ENCODE measurements around the gene CDCA5.

CDCA5 gene

DNA sequence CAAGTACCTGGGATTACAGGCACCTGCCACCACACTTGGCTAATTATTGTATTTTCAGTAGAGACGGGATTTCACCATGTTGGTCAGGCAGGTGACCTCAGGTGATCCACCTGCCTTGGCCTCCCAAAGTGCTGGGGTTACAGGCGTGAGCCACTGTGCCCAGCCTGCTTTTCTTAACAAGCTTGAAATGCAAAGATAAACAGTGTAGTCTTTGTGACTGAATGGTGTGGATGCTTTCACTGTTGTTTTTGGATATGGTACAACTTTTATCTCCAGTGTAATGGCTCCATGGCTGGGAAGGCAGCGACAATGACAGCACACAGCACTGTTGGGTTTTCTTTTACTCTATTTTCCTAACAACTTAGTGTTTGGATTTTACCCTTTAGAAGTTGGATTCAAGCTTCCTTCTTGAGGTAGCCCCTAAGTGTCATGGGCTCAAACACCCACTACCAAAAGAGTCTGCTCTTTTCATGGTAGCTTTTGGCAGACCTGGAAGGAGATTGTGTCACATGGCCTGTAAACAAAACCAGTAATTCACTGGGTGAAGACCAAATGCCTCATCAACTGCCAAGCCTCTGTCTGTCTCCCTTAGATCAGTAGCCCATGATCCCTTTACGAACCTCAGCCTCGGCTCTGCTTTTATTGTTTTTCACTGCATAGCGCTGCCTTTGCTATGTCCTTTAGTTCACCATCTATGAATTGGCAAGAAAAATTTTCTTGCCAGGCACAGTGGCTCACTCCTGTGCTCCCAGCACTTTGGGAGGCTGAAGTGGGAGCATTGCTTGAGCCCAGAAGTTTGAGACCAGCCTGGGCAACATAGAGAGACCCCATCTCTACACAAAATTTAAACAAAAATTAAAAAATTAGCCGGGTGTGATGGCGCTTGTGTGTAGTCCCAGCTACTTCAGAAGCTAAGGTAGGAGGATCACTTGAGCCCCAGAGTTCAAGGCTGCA, 18.6 kb upstream of the CDCA5 start:
- TF ChIP-seq, protein P1, sequence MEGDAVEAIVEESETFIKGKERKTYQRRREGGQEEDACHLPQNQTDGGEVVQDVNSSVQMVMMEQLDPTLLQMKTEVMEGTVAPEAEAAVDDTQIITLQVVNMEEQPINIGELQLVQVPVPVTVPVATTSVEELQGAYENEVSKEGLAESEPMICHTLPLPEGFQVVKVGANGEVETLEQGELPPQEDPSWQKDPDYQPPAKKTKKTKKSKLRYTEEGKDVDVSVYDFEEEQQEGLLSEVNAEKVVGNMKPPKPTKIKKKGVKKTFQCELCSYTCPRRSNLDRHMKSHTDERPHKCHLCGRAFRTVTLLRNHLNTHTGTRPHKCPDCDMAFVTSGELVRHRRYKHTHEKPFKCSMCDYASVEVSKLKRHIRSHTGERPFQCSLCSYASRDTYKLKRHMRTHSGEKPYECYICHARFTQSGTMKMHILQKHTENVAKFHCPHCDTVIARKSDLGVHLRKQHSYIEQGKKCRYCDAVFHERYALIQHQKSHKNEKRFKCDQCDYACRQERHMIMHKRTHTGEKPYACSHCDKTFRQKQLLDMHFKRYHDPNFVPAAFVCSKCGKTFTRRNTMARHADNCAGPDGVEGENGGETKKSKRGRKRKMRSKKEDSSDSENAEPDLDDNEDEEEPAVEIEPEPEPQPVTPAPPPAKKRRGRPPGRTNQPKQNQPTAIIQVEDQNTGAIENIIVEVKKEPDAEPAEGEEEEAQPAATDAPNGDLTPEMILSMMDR (conservative IDR thresholded peaks at IDR 0.05; ENCODE audit: control insufficient read depth, insufficient read depth, low read depth, low read length) = no peak
- no peak for DNase-seq (ENCODE audit: low read depth)
- H3K4me3 ChIP-seq (ENCODE audit: control insufficient read depth, low read depth, low read length) = no peak overlapping the region

DNA sequence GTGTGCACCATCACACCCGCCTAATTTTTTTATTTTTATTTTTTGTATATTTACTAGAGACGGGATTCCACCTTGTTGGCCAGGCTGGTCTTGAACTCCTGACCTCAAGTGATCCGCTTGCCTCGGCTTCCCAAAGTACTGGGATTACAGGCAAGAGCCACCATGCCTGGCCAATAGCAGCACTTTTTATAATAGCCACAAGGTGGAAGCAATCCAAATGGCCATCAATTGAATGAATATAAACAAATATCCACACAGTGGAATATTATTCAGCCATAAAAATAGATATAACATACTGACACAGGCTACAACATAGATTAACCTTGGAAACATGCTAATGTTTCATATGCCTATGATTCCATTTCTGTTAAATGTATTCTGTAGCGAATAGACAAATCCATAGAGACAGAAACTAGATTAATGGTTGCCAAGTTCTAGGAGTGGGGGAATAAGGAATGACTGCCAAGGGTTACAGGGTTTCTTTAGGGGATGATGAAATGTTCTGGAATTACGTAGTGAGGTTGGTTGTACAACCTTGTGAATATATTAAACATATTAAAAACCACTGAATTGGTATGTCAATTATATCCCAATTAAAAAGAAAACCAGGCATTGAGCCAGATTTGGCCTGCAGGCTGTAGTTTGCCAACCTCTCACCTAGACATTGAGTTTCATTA, 17.0 kb upstream of the CDCA5 start:
- TF ChIP-seq, protein P1 (conservative IDR thresholded peaks at IDR 0.05; ENCODE audit: control insufficient read depth, insufficient read depth, low read depth, low read length) = peak; percentile 6
- no peak overlapping the region for H3K4me3 ChIP-seq (ENCODE audit: control insufficient read depth, low read depth, low read length)
- DNase-seq (ENCODE audit: low read depth) = peak; percentile 30

DNA sequence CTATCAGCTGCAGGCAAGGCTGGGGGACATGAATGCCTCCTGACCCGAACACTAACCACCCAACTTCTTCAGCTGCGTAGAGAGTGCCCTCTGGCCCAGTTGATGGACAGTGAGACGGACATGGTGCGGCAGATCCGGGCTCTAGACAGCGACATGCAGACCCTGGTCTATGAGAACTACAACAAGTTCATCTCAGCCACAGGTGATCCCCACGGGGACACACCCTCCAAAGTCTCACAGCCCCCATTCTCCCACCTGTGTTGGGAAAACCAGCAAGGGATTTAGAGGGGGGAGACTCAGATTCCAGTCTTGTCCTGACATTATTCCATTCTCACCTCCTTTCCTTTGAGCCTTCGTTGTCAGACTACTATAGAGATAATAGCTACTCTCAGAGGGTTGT, 13.1 kb upstream of the CDCA5 start:
- no peak for DNase-seq (ENCODE audit: low read depth)
- TF ChIP-seq, protein P1 (conservative IDR thresholded peaks at IDR 0.05; ENCODE audit: control insufficient read depth, insufficient read depth, low read depth, low read length) = no peak
- H3K4me3 ChIP-seq (ENCODE audit: control insufficient read depth, low read depth, low read length) = peak overlapping the region; percentile 71

DNA sequence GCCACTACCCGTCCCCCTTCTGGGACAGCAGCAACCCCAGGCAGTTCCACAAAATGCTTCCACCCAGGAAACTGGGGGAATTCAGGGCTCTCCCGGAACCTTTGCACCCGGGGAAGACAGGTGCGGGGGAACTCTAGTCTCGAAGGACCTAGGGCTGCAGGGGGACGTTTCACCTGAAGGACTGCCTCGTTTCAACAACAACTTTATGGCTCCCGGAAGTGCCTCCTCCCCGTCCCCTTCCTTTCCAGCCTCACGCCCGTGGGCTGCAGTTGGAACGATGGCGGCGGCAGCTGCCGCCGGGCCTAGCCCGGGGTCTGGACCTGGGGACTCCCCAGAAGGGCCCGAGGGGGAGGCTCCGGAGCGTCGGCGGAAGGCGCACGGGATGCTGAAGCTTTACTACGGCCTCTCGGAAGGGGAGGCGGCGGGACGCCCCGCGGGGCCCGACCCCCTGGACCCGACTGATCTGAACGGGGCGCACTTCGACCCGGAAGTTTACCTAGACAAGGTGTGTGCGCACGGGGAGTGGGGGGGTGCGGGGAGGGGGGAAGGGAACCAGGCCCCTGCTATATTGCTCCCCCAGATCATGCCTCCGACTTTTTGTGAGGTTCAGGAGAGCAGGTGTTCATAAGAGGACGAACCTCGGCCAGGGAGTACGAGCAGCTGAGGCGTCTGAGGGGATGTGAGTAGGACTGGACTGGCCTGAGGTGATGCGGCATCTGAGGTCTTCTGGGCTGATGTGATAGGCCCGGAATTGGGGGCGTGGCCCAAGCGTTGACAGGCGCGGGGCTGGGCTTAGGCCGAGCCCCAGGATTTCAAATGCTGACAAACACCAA, 12.3 kb upstream of the CDCA5 start, which contains the start of gene VPS51:
Gene VPS51 (plus strand): TSS at position 241 of the 833 bp plus-strand sequence. CDS start 37 bp downstream, at position 278.
- TF ChIP-seq, protein P1 (conservative IDR thresholded peaks at IDR 0.05; ENCODE audit: control insufficient read depth, insufficient read depth, low read depth, low read length) = no peak
- H3K4me3 ChIP-seq (ENCODE audit: control insufficient read depth, low read depth, low read length) = peak within 1 kb of the TSS; percentile 71
- peak; percentile 89 for DNase-seq (ENCODE audit: low read depth)

DNA sequence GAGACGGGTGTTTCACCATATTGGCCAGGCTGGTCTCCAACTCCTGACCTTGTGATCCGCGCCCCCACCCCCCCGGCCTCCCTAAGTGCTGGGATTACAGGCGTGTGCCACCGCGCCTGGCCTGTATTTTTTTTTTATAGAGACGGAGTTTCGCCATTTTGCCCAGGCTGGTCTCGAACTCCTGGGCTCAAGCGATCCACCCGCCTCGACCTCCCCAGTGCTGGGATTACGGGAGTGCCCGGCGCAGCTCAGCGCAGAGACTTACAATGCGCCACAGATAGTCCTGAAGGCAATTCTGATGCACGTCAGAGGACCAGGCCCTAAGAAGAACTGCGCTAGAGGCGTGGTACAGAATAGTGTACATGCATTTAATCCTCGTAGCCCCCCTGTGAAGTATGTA, 11.6 kb upstream of the CDCA5 start:
- peak overlapping the region; percentile 71 for H3K4me3 ChIP-seq (ENCODE audit: control insufficient read depth, low read depth, low read length)
- TF ChIP-seq, protein P1 (conservative IDR thresholded peaks at IDR 0.05; ENCODE audit: control insufficient read depth, insufficient read depth, low read depth, low read length) = no peak
- no peak for DNase-seq (ENCODE audit: low read depth)

DNA sequence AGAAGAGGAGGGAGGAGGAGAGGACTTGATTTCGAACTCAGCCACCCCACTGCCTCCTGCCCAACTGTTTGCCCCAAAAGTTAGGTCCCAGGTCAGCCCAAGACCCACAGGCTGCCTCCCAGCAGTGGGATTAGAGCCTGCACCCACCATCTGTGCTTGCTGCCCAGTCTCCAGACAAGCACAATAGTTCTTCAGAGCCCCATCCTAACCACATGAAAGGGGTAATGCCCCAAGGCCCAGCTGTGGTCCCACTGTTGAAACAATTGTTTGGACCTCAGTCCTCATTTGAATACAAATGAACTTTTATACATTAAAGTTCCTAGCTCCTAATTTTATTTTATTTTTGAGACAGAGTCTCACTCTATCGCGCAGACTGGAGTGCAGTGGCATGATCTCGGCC, 6.8 kb upstream of the CDCA5 start:
- TF ChIP-seq, protein P1 (conservative IDR thresholded peaks at IDR 0.05; ENCODE audit: control insufficient read depth, insufficient read depth, low read depth, low read length) = no peak
- H3K4me3 ChIP-seq (ENCODE audit: control insufficient read depth, low read depth, low read length) = no peak overlapping the region
- DNase-seq (ENCODE audit: low read depth) = no peak

Measured in fibroblast of mammary gland (primary cell).